Stimulated activated CD8-positive, alpha-beta memory T cell treated with anti-CD3 and anti-CD28 coated beads, Interleukin-7, amount 100 ng/mL, for 4 hours (primary cell): ENCODE data around the gene GDPD5.

Experiments
- DNase-seq, 2 donors: peaks; one replicate each; pipeline ENCODE4 v3.0.0-alpha.2; 2020; ENCODE audit warnings: low read depth in 2 of 2

GDPD5 gene

GRCh38 chr11:75525433-75526191, at the start of gene GDPD5:
TSS of gene GDPD5 (minus strand) at chr11:75525941. CDS start at chr11:75477735, 48,206 bp downstream.
- DNase-seq: peak; percentile 60 to 78

DNA sequence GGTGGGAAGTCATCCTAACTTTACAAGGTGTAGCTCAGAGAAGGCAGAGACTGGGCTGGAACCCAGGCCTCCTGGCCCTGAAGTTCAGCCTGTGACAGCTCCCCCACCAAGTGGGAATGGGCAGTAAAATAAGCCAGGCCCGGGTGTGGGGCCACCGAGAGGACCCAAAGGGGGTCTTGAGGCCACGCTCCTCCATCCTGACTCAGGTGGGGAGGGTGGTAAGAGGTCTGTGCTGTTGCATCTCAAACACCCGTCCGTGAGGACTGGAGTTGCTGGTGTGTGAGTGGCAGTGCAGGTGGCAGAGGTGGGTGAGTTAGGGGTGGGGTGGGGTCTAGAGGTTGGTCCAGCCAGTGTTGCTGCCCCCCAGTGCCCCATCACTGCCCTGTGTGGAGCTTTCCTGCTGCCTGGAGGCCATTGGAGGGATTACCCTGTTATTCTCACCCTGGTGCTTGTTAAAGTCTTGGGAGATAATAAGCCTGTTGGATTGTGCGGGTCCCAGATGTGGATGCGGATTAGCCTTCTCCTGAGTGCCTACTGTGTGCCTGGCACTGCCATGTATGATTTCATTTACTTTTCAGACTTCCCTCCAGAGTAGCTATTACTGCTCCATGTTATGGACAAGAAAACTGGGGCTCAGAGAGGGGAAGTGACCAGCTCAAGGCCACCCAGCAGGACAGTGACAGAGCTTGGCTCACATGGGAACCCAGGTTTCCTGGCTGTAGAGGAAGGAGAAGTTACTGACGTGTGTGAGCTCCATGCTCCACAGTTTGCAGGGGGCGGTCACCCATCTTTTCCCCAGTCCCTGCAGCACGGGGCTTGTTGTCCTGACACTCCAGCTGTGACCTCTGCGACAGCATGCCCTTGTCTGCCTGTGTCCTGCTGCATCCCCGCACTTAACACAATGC, 49.2 kb upstream of the GDPD5 start:
- no peak for DNase-seq

DNA sequence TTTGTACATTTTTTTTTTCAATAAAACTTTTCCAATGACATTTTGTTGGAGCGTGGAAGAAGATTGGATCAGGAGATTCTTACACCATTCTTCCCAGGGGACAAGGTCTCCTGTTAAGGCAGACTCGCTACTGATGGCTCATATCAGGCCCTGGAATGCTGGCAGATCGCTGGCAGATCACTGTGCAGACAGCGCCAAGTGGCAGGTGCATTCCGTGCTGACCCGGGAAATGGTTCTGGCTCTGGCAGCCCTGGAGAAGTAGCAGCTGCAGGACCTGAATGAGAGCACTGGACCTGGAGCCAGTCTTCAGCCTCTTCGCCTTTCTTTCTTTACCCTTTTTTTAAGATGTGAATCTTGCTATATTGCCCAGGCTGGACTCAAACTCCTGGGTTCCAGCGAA, 47.0 kb upstream of the GDPD5 start:
- DNase-seq: no peak

DNA sequence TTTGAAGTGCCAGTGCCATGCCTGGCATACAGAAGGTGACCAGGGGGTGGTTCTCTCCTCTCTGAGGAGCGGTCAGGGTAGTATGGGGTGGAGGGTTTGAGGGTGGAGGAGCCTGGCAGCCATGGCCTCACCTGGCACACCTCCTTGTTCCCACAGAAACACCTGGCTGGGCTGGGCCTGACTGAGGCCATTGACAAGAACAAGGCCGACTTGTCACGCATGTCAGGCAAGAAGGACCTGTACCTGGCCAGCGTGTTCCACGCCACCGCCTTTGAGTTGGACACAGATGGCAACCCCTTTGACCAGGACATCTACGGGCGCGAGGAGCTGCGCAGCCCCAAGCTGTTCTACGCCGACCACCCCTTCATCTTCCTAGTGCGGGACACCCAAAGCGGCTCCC, 45.9 kb upstream of the GDPD5 start:
- no peak for DNase-seq

DNA sequence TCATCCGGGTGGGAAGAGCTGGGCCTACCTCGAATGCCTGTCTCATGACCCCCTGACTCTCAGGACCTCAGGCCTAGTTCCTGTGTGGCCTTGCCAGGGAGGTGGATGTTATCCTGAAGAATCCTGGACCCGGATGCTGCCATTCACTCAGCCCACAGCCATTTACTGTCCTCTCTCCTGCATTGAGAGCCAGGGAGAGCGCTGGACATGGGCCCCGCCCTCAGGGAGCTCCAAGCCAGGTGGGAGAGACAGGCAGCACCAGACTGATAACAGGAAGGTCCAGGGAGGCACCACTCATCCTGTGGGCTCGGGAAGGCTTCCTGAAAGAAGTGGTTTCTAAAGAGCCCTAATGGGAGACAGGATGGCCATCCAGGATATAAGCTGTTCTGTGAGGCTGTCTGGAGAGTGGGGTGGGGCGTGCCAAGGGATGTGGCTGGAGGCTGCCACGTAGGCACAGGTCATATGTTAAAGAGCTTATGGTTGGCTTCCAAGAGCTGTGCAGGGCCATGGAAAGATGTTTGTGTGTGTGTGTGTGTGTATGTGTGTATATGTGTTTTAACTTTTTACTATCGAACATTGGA, 44.9 kb upstream of the GDPD5 start:
- no peak for DNase-seq

DNA sequence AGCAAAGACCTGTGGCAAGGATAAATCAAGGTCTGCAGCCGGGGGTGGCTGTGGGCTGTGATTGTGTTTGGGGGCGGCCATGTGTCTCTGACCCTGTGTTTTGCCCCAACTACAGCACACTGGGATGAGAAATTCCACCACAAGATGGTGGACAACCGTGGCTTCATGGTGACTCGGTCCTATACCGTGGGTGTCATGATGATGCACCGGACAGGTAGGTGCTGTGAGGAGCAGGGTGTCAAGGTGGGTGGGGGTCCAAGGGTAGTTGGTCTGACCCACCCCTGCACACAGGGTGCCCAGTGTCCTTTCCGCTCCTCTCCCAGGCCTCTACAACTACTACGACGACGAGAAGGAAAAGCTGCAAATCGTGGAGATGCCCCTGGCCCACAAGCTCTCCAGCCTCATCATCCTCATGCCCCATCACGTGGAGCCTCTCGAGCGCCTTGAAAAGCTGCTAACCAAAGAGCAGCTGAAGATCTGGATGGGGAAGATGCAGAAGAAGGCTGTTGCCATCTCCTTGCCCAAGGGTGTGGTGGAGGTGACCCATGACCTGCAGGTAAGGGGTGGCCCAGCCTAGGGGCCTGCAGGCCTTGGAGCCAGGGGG, 43.0 kb upstream of the GDPD5 start:
- no peak for DNase-seq

DNA sequence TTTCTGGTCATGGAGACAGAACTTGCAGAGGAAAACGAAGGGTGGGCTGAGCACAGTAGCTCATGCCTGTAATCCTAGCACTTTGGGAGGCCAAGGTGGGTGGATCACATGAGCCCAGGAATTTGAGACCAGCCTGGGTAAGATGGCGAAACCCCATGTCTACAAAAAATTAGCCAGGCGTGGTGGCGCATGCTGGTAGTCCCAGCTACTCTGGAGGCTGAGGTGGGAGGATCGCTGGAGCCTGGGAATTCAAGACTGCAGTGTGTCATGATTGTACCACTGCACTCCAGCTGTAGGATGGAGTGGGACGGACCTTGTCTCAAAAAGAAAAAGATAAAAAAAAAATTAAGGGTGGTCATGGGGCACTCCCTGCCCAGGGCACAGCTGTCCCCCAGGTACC, 42.2 kb upstream of the GDPD5 start:
- DNase-seq: no peak

DNA sequence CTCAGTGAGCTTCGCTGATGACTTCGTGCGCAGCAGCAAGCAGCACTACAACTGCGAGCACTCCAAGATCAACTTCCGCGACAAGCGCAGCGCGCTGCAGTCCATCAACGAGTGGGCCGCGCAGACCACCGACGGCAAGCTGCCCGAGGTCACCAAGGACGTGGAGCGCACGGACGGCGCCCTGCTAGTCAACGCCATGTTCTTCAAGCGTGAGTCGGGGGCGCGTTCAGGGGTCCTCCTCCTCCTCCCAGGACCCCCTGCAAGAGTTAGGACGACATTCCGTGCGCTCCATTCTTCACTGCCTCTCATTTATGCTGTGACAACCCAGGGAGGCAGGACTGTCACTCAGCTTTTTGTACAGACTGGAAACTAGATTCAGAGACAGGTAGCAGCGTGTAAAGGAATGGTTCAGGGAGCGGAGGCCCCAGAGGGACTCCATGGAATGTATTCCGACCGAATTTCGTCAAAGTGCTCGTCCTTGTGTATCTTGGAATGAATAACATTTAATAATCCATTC, 41.1 kb upstream of the GDPD5 start:
- DNase-seq: no peak

GRCh38 chr11:75565916-75566762, 40.4 kb upstream of the GDPD5 start:
- DNase-seq: no peak

- no peak for DNase-seq
These were observed 39.6 kb upstream of the GDPD5 start for GRCh38 chr11:75565221-75565814.

DNA sequence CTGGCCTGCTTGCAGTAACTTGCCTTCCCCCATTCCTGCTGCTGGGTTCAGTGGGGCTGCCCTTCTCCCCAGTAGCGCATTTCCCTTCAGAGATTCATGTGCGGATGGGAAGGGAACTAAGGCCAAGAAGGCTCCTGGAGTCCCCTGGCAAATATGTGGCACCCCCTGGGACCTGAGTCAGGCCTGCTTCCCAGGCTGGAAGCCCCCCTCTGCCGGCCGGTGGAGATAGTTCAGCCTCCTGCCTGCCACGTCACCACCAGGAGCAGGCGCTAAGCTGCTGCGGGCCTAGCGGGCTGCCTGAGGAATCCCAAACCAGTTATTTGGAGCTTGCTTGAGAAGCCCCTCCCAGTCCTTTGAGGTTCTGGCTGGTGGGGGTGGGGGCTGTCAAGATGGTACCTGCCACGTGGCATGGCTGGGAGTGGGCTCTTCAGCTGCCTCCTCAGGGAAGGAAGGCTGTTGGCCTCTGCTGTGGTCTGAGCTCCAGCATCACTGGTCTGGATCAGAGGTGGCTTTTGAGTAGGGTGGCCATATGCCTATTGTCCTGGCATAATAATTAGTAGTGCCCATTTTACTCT, 38.3 kb upstream of the GDPD5 start:
- no peak for DNase-seq

DNA sequence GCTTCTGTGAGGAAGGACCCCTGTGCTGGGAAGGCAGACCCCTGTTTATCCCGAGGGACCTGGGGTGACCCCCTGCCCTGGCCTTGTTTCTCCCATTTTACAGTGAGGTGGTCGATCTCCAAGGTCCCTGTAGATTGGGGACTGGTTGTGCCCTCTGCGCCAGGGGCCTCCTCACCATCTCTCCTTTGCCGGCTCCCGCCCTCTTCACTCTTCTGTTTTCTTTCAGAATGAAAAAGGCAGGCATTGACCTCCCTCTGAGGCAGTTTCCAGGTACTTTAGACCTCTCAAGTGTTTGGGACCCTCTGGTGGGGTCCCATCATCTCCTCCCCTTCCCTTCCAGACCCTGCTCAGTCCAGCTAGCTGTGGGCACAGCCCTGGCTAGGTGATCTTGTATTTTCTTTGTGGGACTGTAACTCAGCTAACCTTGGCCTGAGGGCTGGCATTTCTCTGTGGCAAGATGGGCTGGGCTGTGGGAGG, 37.8 kb upstream of the GDPD5 start:
- DNase-seq: no peak

- no peak for DNase-seq
These were observed 37.2 kb upstream of the GDPD5 start for GRCh38 chr11:75562836-75563484.

GRCh38 chr11:75562048-75562835, 36.5 kb upstream of the GDPD5 start, which contains the start of gene SERPINH1:
TSS of gene SERPINH1 (plus strand) at chr11:75562253. CDS start at chr11:75566350, 4,097 bp downstream.
- peak in 1 of 2 donors; percentile 46 for DNase-seq

- DNase-seq: no peak
These were observed 35.8 kb upstream of the GDPD5 start for GRCh38 chr11:75561426-75562047.

DNA sequence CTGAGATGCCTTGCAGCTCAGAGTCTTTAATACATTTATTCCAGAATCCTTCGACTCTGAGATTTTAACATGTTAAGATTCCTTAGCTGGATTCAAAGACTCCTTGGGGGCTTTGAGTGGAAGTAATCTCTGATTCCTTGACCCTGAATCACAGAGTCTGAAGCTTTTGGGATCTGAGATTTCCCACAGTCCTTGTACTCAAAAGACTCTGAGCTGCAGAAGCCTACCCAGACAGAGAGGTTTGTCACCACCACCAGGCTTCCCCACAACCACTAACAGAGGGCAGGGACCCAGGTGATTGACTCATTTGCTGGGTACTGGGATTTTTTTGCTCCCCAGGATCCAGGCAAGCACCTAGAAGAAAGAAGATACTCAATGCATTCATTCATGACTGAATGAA, 34.9 kb upstream of the GDPD5 start:
- no peak for DNase-seq

- DNase-seq: no peak
These were observed 33.5 kb upstream of the GDPD5 start for GRCh38 chr11:75558939-75559843.
